HG02970 (cell line): Measurements from ENCODE around the gene SLC25A6.
"Not testable (repeated sequence)": the region's sequence is repeated elsewhere in the genome, so short reads cannot be mapped to it uniquely, and the experiment has no call there.

Experiments
- ATAC-seq: cut with Tn5 transposase; IDR thresholded peaks from one replicate; pipeline ENCODE4 v1.9.1; 2021; ENCODE audit warnings: mild to moderate bottlenecking, moderate library complexity, moderate number of reproducible peaks; ENCODE audit not compliant: unreplicated experiment, low FRiP score

The SLC25A6 gene

GRCh38 chrX:1358793-1359476, 33.0 kb downstream of the SLC25A6 start:
- ATAC-seq, result no peak

- no peak for ATAC-seq
Measured at GRCh38 chrX:1357993-1358392, 33.9 kb downstream of the SLC25A6 start.

GRCh38 chrX:1355131-1356046, 36.5 kb downstream of the SLC25A6 start:
- no peak for ATAC-seq

- ATAC-seq, result no peak
Measured at GRCh38 chrX:1354036-1355019, 37.6 kb downstream of the SLC25A6 start.

GRCh38 chrX:1351981-1352714, 39.8 kb downstream of the SLC25A6 start:
- ATAC-seq, result no peak

GRCh38 chrX:1349606-1350005, 42.3 kb downstream of the SLC25A6 start:
- ATAC-seq, result not testable (repeated sequence)

- ATAC-seq, result no peak
Measured at GRCh38 chrX:1341545-1342184, 50.2 kb downstream of the SLC25A6 start.

- ATAC-seq, result no peak
Measured at GRCh38 chrX:1336948-1337779, 54.7 kb downstream of the SLC25A6 start.

- ATAC-seq, result no peak
Measured at GRCh38 chrX:1336331-1336943, 55.5 kb downstream of the SLC25A6 start, which contains the start of gene IL3RA. IL3RA (plus strand) TSS chrX:1336785; CDS start chrX:1341766, 4,981 bp downstream.
